Breast epithelium (tissue), 4 donors: ENCODE measurements around the gene PARP9. TPM values are rescaled to one million over a fixed set of nuclear protein-coding genes. Genes with fewer than 3 reads are reported as not detected.

Experiments
- DNase-seq, 2 donors: peaks; one replicate each; pipeline ENCODE4 v3.0.0-alpha.2; 2019; ENCODE audit warnings: low spot score in 2 of 2
- H3K27ac ChIP-seq, 2 donors: fragments of 200-600 bp; sonication (generic) in 1 of 2; one replicate each; pipeline ENCODE4 v1.5.1; 2016 to 2019; ENCODE audit warnings: mild to moderate bottlenecking in 1 of 2
- H3K27me3 ChIP-seq, 2 donors: fragments of 200-600 bp; sonication (generic) in 1 of 2; one replicate each; pipeline versions ENCODE4 v1.5.1 to v1.6.0; 2017 to 2019; ENCODE audit warnings: control low read depth in 1 of 2, mild to moderate bottlenecking in 1 of 2
- H3K36me3 ChIP-seq: fragments of 200-600 bp; one replicate; pipeline ENCODE4 v1.5.1; 2019
- H3K4me1 ChIP-seq, 2 donors: fragments of 200-600 bp; sonication (generic); one replicate each; pipeline ENCODE4 v1.5.1; 2016 to 2019; ENCODE audit warnings: control low read depth in 1 of 2
- H3K4me3 ChIP-seq, 3 donors: fragments of 200-600 bp; sonication (generic); 1 replicate in 2 of 3; 2 replicates in 1 of 3; pipeline ENCODE4 v1.5.1; 2016 to 2019; ENCODE audit warnings: mild to moderate bottlenecking in 3 of 3, moderate library complexity in 2 of 3
- H3K9me3 ChIP-seq, 2 donors: fragments of 200-600 bp; sonication (generic) in 1 of 2; one replicate each; pipeline ENCODE4 v1.5.1; 2016 to 2019; ENCODE audit warnings: control low read depth in 1 of 2
- POLR2A ChIP-seq: fragments of 450-650 bp; IDR thresholded peaks from one replicate; pipeline ENCODE4 v1.6.1; 2016; ENCODE audit warnings: antibody characterized with exemption, mild to moderate bottlenecking, moderate library complexity
- POLR2AphosphoS5 ChIP-seq, 3 donors: sonication (generic); formaldehyde crosslinking; IDR thresholded peaks; one replicate each; pipeline ENCODE4 v1.6.1; 2017; ENCODE audit warnings: antibody characterized with exemption in 3 of 3
- intact Hi-C: fragments of 100-400 bp; cut with DNase I; formaldehyde crosslinking; loops from one replicate; pipeline ENCODE4 v1.15.1; 2023; ENCODE audit warnings: low total_unique reads
- total RNA-seq, 3 donors: library from RNA; depleted of rRNA; stranded (reverse); fragments of >200 nt; gene quantifications; one replicate each; pipeline ENCODE4 v1.1.0, GENCODE V29; 2016
- TF ChIP-seq, protein P1 (sequence below), 3 donors: fragments of 450-650 bp; IDR thresholded peaks; one replicate each; pipeline ENCODE4 v1.5.1; 2016 to 2017; ENCODE audit warnings: antibody characterized with exemption in 3 of 3, mild to moderate bottlenecking in 3 of 3, moderate library complexity in 3 of 3

Gene PARP9
- total RNA-seq, 3 donors from 2014 or later = 17.4 to 55.1 (median 39.7) TPM

DNA sequence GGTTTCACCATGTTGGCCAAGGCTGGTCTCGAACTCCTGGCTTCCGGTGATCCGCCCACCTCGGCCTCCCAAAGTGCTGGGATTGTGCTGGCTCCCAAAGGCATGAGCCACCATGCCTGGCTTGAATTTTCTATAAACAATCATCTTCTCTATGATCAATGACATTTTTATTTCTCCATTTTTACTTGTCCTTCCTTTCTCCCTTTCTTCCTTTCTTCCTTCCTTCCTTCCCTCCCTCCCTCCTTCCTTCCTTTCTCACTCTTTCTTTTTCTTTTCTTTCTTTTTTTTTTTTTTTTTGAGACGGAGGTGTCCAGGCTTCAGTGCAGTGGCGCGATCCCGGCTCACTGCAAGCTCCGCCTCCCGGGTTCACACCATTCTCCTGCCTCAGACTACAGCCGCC, 40.8 kb downstream of the PARP9 start:
- intact Hi-C loops = no loop called here
- no peak for DNase-seq
- no peaks in the 10 kb centered on the region for H3K36me3 ChIP-seq
- no peaks in the 10 kb centered on the region for H3K27me3 ChIP-seq
- no peak overlapping the region for H3K4me3 ChIP-seq
- H3K9me3 ChIP-seq = no peaks in the 10 kb centered on the region
- no peak for TF ChIP-seq POLR2AphosphoS5 (IDR thresholded peaks at IDR 0.05)
- TF ChIP-seq, protein P1, sequence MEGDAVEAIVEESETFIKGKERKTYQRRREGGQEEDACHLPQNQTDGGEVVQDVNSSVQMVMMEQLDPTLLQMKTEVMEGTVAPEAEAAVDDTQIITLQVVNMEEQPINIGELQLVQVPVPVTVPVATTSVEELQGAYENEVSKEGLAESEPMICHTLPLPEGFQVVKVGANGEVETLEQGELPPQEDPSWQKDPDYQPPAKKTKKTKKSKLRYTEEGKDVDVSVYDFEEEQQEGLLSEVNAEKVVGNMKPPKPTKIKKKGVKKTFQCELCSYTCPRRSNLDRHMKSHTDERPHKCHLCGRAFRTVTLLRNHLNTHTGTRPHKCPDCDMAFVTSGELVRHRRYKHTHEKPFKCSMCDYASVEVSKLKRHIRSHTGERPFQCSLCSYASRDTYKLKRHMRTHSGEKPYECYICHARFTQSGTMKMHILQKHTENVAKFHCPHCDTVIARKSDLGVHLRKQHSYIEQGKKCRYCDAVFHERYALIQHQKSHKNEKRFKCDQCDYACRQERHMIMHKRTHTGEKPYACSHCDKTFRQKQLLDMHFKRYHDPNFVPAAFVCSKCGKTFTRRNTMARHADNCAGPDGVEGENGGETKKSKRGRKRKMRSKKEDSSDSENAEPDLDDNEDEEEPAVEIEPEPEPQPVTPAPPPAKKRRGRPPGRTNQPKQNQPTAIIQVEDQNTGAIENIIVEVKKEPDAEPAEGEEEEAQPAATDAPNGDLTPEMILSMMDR (IDR thresholded peaks at IDR 0.05) = no peak
- TF ChIP-seq POLR2A = no peak
- H3K27ac ChIP-seq = no peak overlapping the region
- H3K4me1 ChIP-seq = no peaks in the 10 kb centered on the region

DNA sequence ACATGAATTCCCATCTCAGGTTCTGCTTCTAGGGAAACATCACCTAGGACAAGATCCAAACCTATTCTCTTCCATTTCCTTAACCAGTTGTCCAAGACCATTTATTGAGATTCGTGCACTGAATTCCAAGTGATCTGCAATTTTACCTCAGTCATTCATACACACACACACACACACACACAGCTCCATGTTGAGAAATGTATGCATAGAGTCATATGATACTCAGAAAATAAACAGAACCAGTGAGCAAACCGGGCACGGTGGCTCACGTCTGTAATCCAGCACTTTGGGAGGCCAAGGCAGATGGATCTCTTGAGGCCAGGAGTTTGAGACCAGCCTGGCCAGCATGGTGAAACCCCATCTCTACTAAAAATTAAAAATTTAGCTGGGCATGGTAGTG, 43.2 kb downstream of the PARP9 start:
- no peaks in the 10 kb centered on the region for H3K4me1 ChIP-seq
- H3K4me3 ChIP-seq = no peak overlapping the region
- H3K36me3 ChIP-seq = no peaks in the 10 kb centered on the region
- H3K27ac ChIP-seq = no peak overlapping the region
- intact Hi-C loops = no loop called here
- no peak for DNase-seq
- no peaks in the 10 kb centered on the region for H3K9me3 ChIP-seq
- TF ChIP-seq POLR2AphosphoS5 (IDR thresholded peaks at IDR 0.05) (no peak), POLR2A (no peak)
- TF ChIP-seq, protein P1 (IDR thresholded peaks at IDR 0.05) = no peak
- H3K27me3 ChIP-seq = no peaks in the 10 kb centered on the region

DNA sequence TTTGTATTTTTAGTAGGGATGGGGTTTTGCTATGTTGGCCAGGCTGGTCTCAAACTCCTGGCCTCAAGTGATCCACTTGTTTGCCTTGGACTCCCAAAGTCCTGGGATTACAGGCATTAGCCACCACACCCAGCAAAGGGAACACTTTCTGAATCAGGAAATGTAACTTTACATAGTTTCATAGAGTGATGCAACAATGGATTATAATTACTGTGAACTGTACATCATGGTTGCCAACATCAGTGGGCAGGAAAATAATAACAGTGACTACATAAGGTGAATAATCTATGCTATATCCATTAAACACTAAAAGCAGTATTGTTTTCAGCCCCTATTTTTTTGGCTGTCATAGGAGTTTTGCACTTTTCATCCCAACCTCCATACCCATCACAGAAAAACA, 44.4 kb downstream of the PARP9 start:
- no peak for TF ChIP-seq POLR2AphosphoS5 (IDR thresholded peaks at IDR 0.05)
- TF ChIP-seq, protein P1 (IDR thresholded peaks at IDR 0.05) = no peak
- TF ChIP-seq POLR2A = no peak
- H3K27me3 ChIP-seq = no peaks in the 10 kb centered on the region
- intact Hi-C loops = no loop called here

DNA sequence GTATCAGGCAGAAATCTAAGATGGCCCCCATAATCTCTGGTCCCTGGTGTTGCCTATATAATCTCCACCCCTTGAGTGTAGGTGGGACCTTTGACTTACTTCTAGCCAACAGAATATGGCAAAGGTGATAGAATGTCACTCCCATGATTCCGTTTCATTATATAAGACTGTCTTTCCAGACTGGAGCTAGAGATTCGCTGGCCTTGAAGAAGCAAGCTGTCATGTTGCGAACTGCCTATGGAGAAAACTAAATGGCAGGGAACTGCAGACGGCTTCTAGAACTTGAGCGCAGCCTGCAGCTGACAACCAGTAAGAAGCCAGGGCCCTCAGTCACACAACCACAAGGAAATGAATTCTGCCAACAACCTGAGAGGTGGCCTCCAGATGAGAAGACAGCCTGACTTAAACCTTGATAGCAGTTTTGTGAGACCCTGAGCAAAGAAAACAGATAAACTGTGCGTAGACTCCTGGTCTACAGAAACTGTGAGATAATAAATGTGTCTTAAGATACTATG, 47.2 kb downstream of the PARP9 start:
- TF ChIP-seq POLR2A (no peak), POLR2AphosphoS5 (IDR thresholded peaks at IDR 0.05) (no peak)
- TF ChIP-seq, protein P1 (IDR thresholded peaks at IDR 0.05) = no peak
- intact Hi-C loops = no loop called here
- DNase-seq = no peak

More for the DNA sequence above, 44.4 kb downstream of the PARP9 start:
- Histone ChIP-seq H3K27ac (no peak overlapping the region), H3K4me1 (no peaks in the 10 kb centered on the region), H3K9me3 (no peaks in the 10 kb centered on the region), H3K36me3 (no peaks in the 10 kb centered on the region), H3K4me3 (no peak overlapping the region)
- no peak for DNase-seq

DNA sequence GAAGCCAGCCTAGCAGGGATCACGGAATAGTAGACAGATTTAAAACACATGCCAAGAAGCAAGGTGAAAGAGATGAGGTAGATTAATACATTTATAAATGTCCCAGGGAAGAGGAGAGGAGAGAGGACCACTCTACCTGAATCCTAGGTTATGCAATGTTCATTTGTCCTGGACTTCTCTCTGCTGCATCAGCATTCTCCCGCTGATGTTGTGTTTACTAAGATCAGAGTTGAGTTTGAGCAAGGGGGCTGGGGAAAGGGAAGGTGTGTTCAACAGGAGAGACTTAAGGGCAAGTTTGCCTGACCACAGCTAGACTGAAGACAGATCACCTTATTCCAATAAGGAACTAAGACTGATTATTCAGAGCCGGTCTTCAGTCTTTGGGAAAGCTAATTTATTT, 48.2 kb downstream of the PARP9 start:
- Histone ChIP-seq H3K27ac (no peak overlapping the region), H3K4me1 (peaks cover 0 to 7% of the 10 kb centered on the region in 2 donors), H3K9me3 (no peaks in the 10 kb centered on the region), H3K27me3 (no peaks in the 10 kb centered on the region), H3K36me3 (no peaks in the 10 kb centered on the region), H3K4me3 (no peak overlapping the region)
- intact Hi-C loops = no loop called here
- DNase-seq = no peak
- TF ChIP-seq POLR2AphosphoS5 (IDR thresholded peaks at IDR 0.05) (no peak), POLR2A (no peak)
- TF ChIP-seq, protein P1 (IDR thresholded peaks at IDR 0.05) = no peak

More for the DNA sequence above, 47.2 kb downstream of the PARP9 start:
- H3K4me3 ChIP-seq = no peak overlapping the region
- H3K4me1 ChIP-seq = peaks cover 0 to 7% of the 10 kb centered on the region in 2 donors
- no peak overlapping the region for H3K27ac ChIP-seq
- H3K9me3 ChIP-seq = no peaks in the 10 kb centered on the region
- H3K36me3 ChIP-seq = no peaks in the 10 kb centered on the region
- H3K27me3 ChIP-seq = no peaks in the 10 kb centered on the region
